Naive thymus-derived CD4-positive, alpha-beta T cell (primary cell): ENCODE measurements around the gene RNF126. TPM values are rescaled to one million over a fixed set of nuclear protein-coding genes. Genes with fewer than 3 reads are reported as not detected.
A peak's percentile ranks its signal among the peaks of the same experiment; 100 is the strongest.

Experiments
- ATAC-seq: fragments of 150-1000 bp; cut with Tn5 transposase; 2 replicates; pipeline ENCODE4 v1.10.0; 2021; ENCODE audit warnings: mild to moderate bottlenecking, moderate library complexity
- CTCF ChIA-PET: fragments of 350-600 bp; sonication (Branson Sonifier 250); formaldehyde crosslinking; loops from one replicate; lab custom pipeline; 2021; ENCODE audit warnings: antibody characterized with exemption; lab: Charles Lee
- POLR2A ChIA-PET: fragments of 350-600 bp; sonication (Branson Sonifier 250); formaldehyde crosslinking; loops from one replicate; lab custom pipeline; 2021; ENCODE audit warnings: antibody characterized with exemption, inconsistent platforms; lab: Charles Lee
- DNase-seq, 9 donors: peaks; one replicate each; pipeline versions ENCODE4 v3.0.0 to v3.0.0-alpha.2; 2020 to 2022; ENCODE audit warnings: mixed read lengths in 1 of 9
- H3K27ac ChIP-seq: one replicate; pipeline ENCODE4 v1.7.0; 2013; ENCODE audit warnings: mild to moderate bottlenecking, low read depth, low read length, moderate library complexity
- H3K27me3 ChIP-seq, 2 donors: one replicate each; pipeline ENCODE4 v1.7.0; 2013; ENCODE audit warnings: low read length in 2 of 2, mild to moderate bottlenecking in 2 of 2, moderate library complexity in 2 of 2; ENCODE audit not compliant: control insufficient read depth in 2 of 2, insufficient read depth in 2 of 2
- H3K36me3 ChIP-seq, 3 experiments: 1 replicate in 2 of 3; 2 replicates in 1 of 3; pipeline ENCODE4 v1.7.0; 2013; ENCODE audit warnings: low read length in 3 of 3, mild to moderate bottlenecking in 3 of 3, moderate library complexity in 1 of 3; ENCODE audit not compliant: insufficient read depth in 3 of 3, control insufficient read depth in 2 of 3
- H3K4me1 ChIP-seq, 2 donors: one replicate each; pipeline ENCODE4 v1.7.0; 2013; ENCODE audit warnings: low read length in 2 of 2, mild to moderate bottlenecking in 2 of 2, moderate library complexity in 1 of 2; ENCODE audit not compliant: control insufficient read depth in 2 of 2, insufficient read depth in 2 of 2
- H3K4me3 ChIP-seq: 2 replicates; pipeline ENCODE4 v1.7.0; 2013; ENCODE audit warnings: mild to moderate bottlenecking, low read length
- H3K9me3 ChIP-seq, 3 experiments: 1 replicate in 2 of 3; 2 replicates in 1 of 3; pipeline ENCODE4 v1.7.0; 2013; ENCODE audit warnings: low read length in 3 of 3; ENCODE audit not compliant: control insufficient read depth in 2 of 3
- H3K27ac Mint-ChIP-seq, 9 donors: one replicate each; pipeline ENCODE4 v1.8.0; 2020 to 2022; ENCODE audit warnings: mixed read lengths in 9 of 9, mild to moderate bottlenecking in 8 of 9, moderate library complexity in 5 of 9, inconsistent platforms in 2 of 9
- H3K27me3 Mint-ChIP-seq, 5 donors: one replicate each; pipeline ENCODE4 v1.8.0; 2021 to 2022; ENCODE audit warnings: mixed read lengths in 5 of 5, mild to moderate bottlenecking in 1 of 5
- H3K36me3 Mint-ChIP-seq, 5 donors: one replicate each; pipeline ENCODE4 v1.8.0; 2020 to 2022; ENCODE audit warnings: mixed read lengths in 5 of 5, mild to moderate bottlenecking in 3 of 5, inconsistent platforms in 1 of 5
- H3K4me1 Mint-ChIP-seq, 7 donors: one replicate each; pipeline ENCODE4 v1.8.0; 2020 to 2022; ENCODE audit warnings: mixed read lengths in 7 of 7, mild to moderate bottlenecking in 3 of 7, inconsistent platforms in 1 of 7
- H3K4me3 Mint-ChIP-seq, 10 donors: one replicate each; pipeline ENCODE4 v1.8.0; 2020 to 2022; ENCODE audit warnings: mild to moderate bottlenecking in 10 of 10, mixed read lengths in 10 of 10, moderate library complexity in 6 of 10, inconsistent platforms in 2 of 10
- H3K9me3 Mint-ChIP-seq, 11 donors: one replicate each; pipeline ENCODE4 v1.8.0; 2020 to 2022; ENCODE audit warnings: mixed read lengths in 11 of 11, mild to moderate bottlenecking in 4 of 11, inconsistent platforms in 1 of 11, moderate library complexity in 1 of 11
- intact Hi-C, 2 donors: fragments of 100-400 bp; cut with micrococcal nuclease; formaldehyde crosslinking; loops; one replicate each; pipeline ENCODE4 v1.15.1; 2023
- polyA plus RNA-seq, 2 donors: library from polyadenylated mRNA; unstranded; fragments of 300-500 nt; fragmentation: Illumina TruSeq; gene quantifications; one replicate each; pipeline ENCODE4 v1.2.3, GENCODE V29; 2021
- total RNA-seq, 6 experiments: library from RNA in 5 of 6; stranded (reverse) in 5 of 6; gene quantifications; 1 replicate in 5 of 6; 2 replicates in 1 of 6; pipeline ENCODE4 v1.2.3 and lab custom pipeline; 2021 to 2026

The RNF126 gene
- total and polyA plus RNA-seq, 7 experiments from 2014 or later, result 55.3 to 110 (median 96.0) TPM

DNA sequence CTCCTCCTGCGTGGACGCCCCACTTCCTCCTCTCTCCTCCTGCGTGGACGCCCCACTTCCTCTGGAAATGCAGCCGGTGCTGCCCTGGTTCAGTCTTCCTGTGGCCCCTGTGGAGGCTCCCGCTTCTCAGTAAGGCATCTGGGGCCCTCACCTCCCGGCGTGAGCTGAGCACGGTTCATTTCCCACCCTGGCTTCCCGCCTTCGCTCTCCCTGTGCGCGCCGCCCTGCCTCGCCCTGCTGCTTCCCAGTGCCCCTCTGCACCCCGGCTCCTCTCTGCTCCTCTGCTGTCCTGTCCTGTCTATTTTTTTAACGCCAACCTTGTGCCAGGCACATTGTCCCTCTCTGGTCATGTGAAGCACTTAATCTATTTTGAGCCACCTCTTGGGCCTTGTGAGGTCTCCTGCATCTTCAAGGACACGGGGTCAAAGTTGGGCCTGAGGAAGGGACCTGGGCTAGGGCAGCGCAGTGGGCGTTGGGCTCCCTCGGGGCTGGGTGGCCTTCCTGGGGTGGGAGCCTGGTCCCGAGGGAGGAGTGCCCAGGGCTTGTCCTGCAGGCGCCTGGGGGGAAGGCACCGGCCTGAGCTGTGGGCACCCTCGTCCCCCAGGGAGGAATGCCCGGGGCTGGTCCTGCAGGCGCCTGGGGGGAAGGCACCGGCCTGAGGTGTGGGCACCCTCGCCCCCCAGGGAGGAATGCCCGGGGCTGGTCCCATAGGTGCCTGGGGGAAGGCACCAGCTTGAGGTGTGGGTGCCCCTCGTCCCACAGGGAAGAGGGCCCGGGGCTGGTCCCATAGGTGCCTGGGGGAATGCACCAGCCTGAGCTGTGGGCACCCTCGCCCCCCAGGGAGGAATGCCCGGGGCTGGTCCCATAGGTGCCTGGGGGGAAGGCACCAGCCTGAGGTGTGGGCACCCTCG is 60.4 kb downstream of the RNF126 start:
- ChIA-PET CTCF (no interaction called here), POLR2A (no interaction called here)
- H3K27me3 ChIP-seq, result no peaks in the 10 kb centered on the region
- no peak overlapping the region for H3K27ac ChIP-seq
- ATAC-seq (no peak), DNase-seq (no peak)
- H3K9me3 Mint-ChIP-seq, result peaks cover 0 to 4% (median 0%) of the 10 kb centered on the region in 11 donors
- intact Hi-C loops, result no loop called here
- H3K4me1 ChIP-seq, result no peaks in the 10 kb centered on the region
- no peak overlapping the region for H3K4me3 ChIP-seq
- no peaks in the 10 kb centered on the region for H3K9me3 ChIP-seq
- peaks cover 0 to 4% (median 0%) of the 10 kb centered on the region in 7 donors for H3K4me1 Mint-ChIP-seq
- no peak overlapping the region for H3K4me3 Mint-ChIP-seq
- peak overlapping the region in 1 of 9 donors; percentile 65 for H3K27ac Mint-ChIP-seq
- H3K36me3 Mint-ChIP-seq, result no peaks in the 10 kb centered on the region
- no peaks in the 10 kb centered on the region for H3K27me3 Mint-ChIP-seq
- no peaks in the 10 kb centered on the region for H3K36me3 ChIP-seq

GRCh38 chr19:601790-602189 is 61.2 kb downstream of the RNF126 start:
- no peaks in the 10 kb centered on the region for H3K36me3 Mint-ChIP-seq
- Histone ChIP-seq H3K36me3 (no peaks in the 10 kb centered on the region), H3K4me3 (no peak overlapping the region), H3K4me1 (no peaks in the 10 kb centered on the region), H3K9me3 (no peaks in the 10 kb centered on the region), H3K27me3 (no peaks in the 10 kb centered on the region), H3K27ac (no peak overlapping the region)
- peaks cover 0 to 4% (median 0%) of the 10 kb centered on the region in 11 donors for H3K9me3 Mint-ChIP-seq
- peaks cover 0 to 4% (median 0%) of the 10 kb centered on the region in 7 donors for H3K4me1 Mint-ChIP-seq
- POLR2A ChIA-PET, result no interaction called here
- ATAC-seq (no peak), DNase-seq (no peak)
- H3K4me3 Mint-ChIP-seq, result no peak overlapping the region
- H3K27ac Mint-ChIP-seq, result no peak overlapping the region
- intact Hi-C loops, result no loop called here
- CTCF ChIA-PET, result interaction anchor here (0.7 kb wide), 1 partner anchor 151 kb away, joined by 3 read pairs; no protein-coding TSS in a partner anchor
- no peaks in the 10 kb centered on the region for H3K27me3 Mint-ChIP-seq

DNA sequence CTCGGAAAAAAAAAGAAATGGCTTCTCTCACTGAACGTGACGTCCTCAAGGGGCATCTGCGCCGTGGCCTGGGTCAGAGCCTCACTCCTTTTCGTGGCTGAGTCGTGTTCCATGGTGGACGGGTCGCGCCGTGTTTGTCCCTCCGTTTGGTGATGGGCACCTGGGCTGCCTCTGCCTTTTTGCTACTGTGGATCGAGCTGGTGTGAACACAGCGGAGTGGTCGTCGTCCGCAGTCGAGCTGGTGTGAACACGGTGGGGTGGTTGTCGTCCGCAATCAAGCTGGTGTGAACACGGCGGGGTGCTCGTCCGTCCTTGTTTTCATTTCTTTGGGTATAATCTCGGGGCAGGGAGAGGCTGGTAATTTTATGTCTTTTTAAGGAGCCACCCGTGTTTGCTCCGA is 61.7 kb downstream of the RNF126 start:
- POLR2A ChIA-PET, result no interaction called here
- intact Hi-C loops, result no loop called here
- Mint-ChIP-seq H3K4me3 (no peak overlapping the region), H3K36me3 (no peaks in the 10 kb centered on the region), H3K4me1 (peaks cover 0 to 4% (median 0%) of the 10 kb centered on the region in 7 donors), H3K9me3 (peaks cover 0 to 4% (median 0%) of the 10 kb centered on the region in 11 donors), H3K27me3 (no peaks in the 10 kb centered on the region), H3K27ac (no peak overlapping the region)
- H3K9me3 ChIP-seq, result no peaks in the 10 kb centered on the region
- ATAC-seq, result no peak
- no peaks in the 10 kb centered on the region for H3K36me3 ChIP-seq
- no peak overlapping the region for H3K4me3 ChIP-seq
- no peaks in the 10 kb centered on the region for H3K27me3 ChIP-seq
- no peak overlapping the region for H3K27ac ChIP-seq
- CTCF ChIA-PET, result interaction anchor here (0.7 kb wide), 1 partner anchor 152 kb away, joined by 3 read pairs; no protein-coding TSS in a partner anchor
- H3K4me1 ChIP-seq, result no peaks in the 10 kb centered on the region
- no peak for DNase-seq

Other genes with a start within 250 kb of the RNF126 start
- gene SHC2, start 202.2 kb downstream of the RNF126 start, total RNA-seq, result 1 to 10 TPM in 2 of 5 experiments, under 1 TPM in 1, not detected in 2; 0.82 to 2.3 (median 2.1) TPM
- gene SHC2, start 202.2 kb downstream of the RNF126 start, polyA plus RNA-seq, result not detected
- 1 to 10 TPM in 2 of 5 experiments, under 1 TPM in 2, not detected in 1; 0.24 to 1.8 (median 0.83) TPM for gene MADCAM1, start 166.7 kb downstream of the RNF126 start, total RNA-seq
- under 1 TPM in 1 of 2 donors, not detected in 1; 0.12 TPM for gene MADCAM1, start 166.7 kb downstream of the RNF126 start, polyA plus RNA-seq
- gene TPGS1, start 155.7 kb downstream of the RNF126 start, total RNA-seq, result 10 to 100 TPM; 21.6 to 34.5 (median 22.7) TPM
- gene TPGS1, start 155.7 kb downstream of the RNF126 start, polyA plus RNA-seq, result 10 to 100 TPM; 24.2 to 36.4 TPM
- 10 to 100 TPM; 39.0 to 47.3 (median 45.8) TPM for gene CDC34, start 131.5 kb downstream of the RNF126 start, total RNA-seq
- gene CDC34, start 131.5 kb downstream of the RNF126 start, polyA plus RNA-seq, result 10 to 100 TPM; 20.4 to 41.4 TPM
- 10 to 100 TPM; 30.0 to 81.4 (median 67.8) TPM for gene GZMM, start 119.2 kb downstream of the RNF126 start, total RNA-seq
- 100 to 1,000 TPM; 138 to 181 TPM for gene GZMM, start 119.2 kb downstream of the RNF126 start, polyA plus RNA-seq
- gene BSG, start 90.6 kb downstream of the RNF126 start, total RNA-seq, result 100 to 1,000 TPM; 109 to 247 (median 120) TPM
- gene BSG, start 90.6 kb downstream of the RNF126 start, polyA plus RNA-seq, result 100 to 1,000 TPM; 246 to 349 TPM
- gene HCN2, start 73.3 kb downstream of the RNF126 start, total RNA-seq, result 1 to 10 TPM in 4 of 5 experiments, under 1 TPM in 1; 0.93 to 2.6 (median 2.2) TPM
- not detected for gene HCN2, start 73.3 kb downstream of the RNF126 start, polyA plus RNA-seq
- 100 to 1,000 TPM in 1 of 5 experiments, 10 to 100 TPM in 4; 61.2 to 105 (median 71.3) TPM for gene POLRMT, start 29.7 kb downstream of the RNF126 start, total RNA-seq
- gene POLRMT, start 29.7 kb downstream of the RNF126 start, polyA plus RNA-seq, result 10 to 100 TPM; 37.4 to 51.8 TPM
- gene FGF22, start 23.3 kb downstream of the RNF126 start, total RNA-seq, result 1 to 10 TPM in 2 of 5 experiments, under 1 TPM in 2, not detected in 1; 0.17 to 1.8 (median 0.95) TPM
- gene FGF22, start 23.3 kb downstream of the RNF126 start, polyA plus RNA-seq, result not detected
- gene FSTL3, start 13.2 kb upstream of the RNF126 start, total RNA-seq, result 1 to 10 TPM; 3.1 to 6.4 (median 5.0) TPM
- gene FSTL3, start 13.2 kb upstream of the RNF126 start, polyA plus RNA-seq, result 1 to 10 TPM; 2.7 to 2.8 TPM
- 1 to 10 TPM in 1 of 5 experiments, under 1 TPM in 1, not detected in 3; 0.27 to 2.1 TPM for gene PRSS57, start 32.2 kb upstream of the RNF126 start, total RNA-seq
- not detected for gene PRSS57, start 32.2 kb upstream of the RNF126 start, polyA plus RNA-seq
- gene PALM, start 45.7 kb upstream of the RNF126 start, total RNA-seq, result 1 to 10 TPM in 1 of 5 experiments, not detected in 4; 1.0 TPM
- not detected for gene PALM, start 45.7 kb upstream of the RNF126 start, polyA plus RNA-seq
- not detected for gene MISP, start 87.9 kb upstream of the RNF126 start, total RNA-seq
- not detected for gene MISP, start 87.9 kb upstream of the RNF126 start, polyA plus RNA-seq
- 100 to 1,000 TPM; 313 to 524 (median 326) TPM for gene PTBP1, start 134.2 kb upstream of the RNF126 start, total RNA-seq
- gene PTBP1, start 134.2 kb upstream of the RNF126 start, polyA plus RNA-seq, result 100 to 1,000 TPM; 113 to 227 TPM
- not detected for gene PLPPR3, start 158.7 kb upstream of the RNF126 start, total RNA-seq
- not detected for gene PLPPR3, start 158.7 kb upstream of the RNF126 start, polyA plus RNA-seq
- 1 to 10 TPM in 1 of 5 experiments, under 1 TPM in 1, not detected in 3; 0.64 to 4.1 TPM for gene AZU1, start 164.6 kb upstream of the RNF126 start, total RNA-seq
- not detected for gene AZU1, start 164.6 kb upstream of the RNF126 start, polyA plus RNA-seq
- 1 to 10 TPM in 1 of 5 experiments, not detected in 4; 2.7 TPM for gene PRTN3, start 177.8 kb upstream of the RNF126 start, total RNA-seq
- gene PRTN3, start 177.8 kb upstream of the RNF126 start, polyA plus RNA-seq, result not detected
- 1 to 10 TPM in 1 of 5 experiments, not detected in 4; 4.9 TPM for gene ELANE, start 189.1 kb upstream of the RNF126 start, total RNA-seq
- not detected for gene ELANE, start 189.1 kb upstream of the RNF126 start, polyA plus RNA-seq
- 10 to 100 TPM in 2 of 5 experiments, 1 to 10 TPM in 3; 1.3 to 58.0 (median 2.1) TPM for gene CFD, start 196.4 kb upstream of the RNF126 start, total RNA-seq
- gene CFD, start 196.4 kb upstream of the RNF126 start, polyA plus RNA-seq, result 1 to 10 TPM; 4.9 to 8.0 TPM
- gene MED16, start 230.0 kb upstream of the RNF126 start, total RNA-seq, result 10 to 100 TPM; 47.5 to 78.2 (median 67.6) TPM
- gene MED16, start 230.0 kb upstream of the RNF126 start, polyA plus RNA-seq, result 100 to 1,000 TPM in 1 of 2 donors, 10 to 100 TPM in 1; 65.7 to 142 TPM
- not detected for gene RNU6-9, start 230.3 kb upstream of the RNF126 start, total RNA-seq
- not detected for gene RNU6-9, start 230.3 kb upstream of the RNF126 start, polyA plus RNA-seq